Coronary artery (tissue), 2 donors: ENCODE measurements around the gene CLCN7.

Experiments
- DNase-seq: peaks from one replicate; pipeline ENCODE4 v3.0.0-alpha.2; 2017; ENCODE audit warnings: low spot score
- H3K27ac ChIP-seq, 2 donors: fragments of 200-600 bp; sonication (generic); one replicate each; pipeline ENCODE4 v1.5.1; 2016 to 2019
- H3K4me3 ChIP-seq: fragments of 200-600 bp; sonication (generic); 2 replicates; pipeline ENCODE4 v1.5.1; 2016; ENCODE audit warnings: mild to moderate bottlenecking, moderate library complexity
- CTCF ChIP-seq: fragments of 200-600 bp; sonication (generic); IDR thresholded peaks from one replicate; pipeline ENCODE4 v1.5.1; 2019; ENCODE audit warnings: antibody characterized with exemption

Gene CLCN7

GRCh38 chr16:1455190-1456171 lies 19.3 kb downstream of the CLCN7 start:
- DNase-seq, result no peak

GRCh38 chr16:1454561-1454960 lies 20.3 kb downstream of the CLCN7 start:
- DNase-seq, result no peak
- no peak for TF ChIP-seq CTCF
- H3K4me3 ChIP-seq, result no peak overlapping the region
- no peak overlapping the region for H3K27ac ChIP-seq

More at GRCh38 chr16:1455190-1456171, 19.3 kb downstream of the CLCN7 start:
- Histone ChIP-seq H3K4me3 (no peak overlapping the region), H3K27ac (no peak overlapping the region)
- no peak for TF ChIP-seq CTCF

- DNase-seq, result no peak
- no peak for TF ChIP-seq CTCF
- H3K4me3 ChIP-seq, result no peak overlapping the region
- no peak overlapping the region for H3K27ac ChIP-seq
Measured at GRCh38 chr16:1453316-1453715, 21.5 kb downstream of the CLCN7 start.

- DNase-seq, result no peak
- no peak overlapping the region for H3K4me3 ChIP-seq
- H3K27ac ChIP-seq, result no peak overlapping the region
- TF ChIP-seq CTCF, result no peak
Measured at GRCh38 chr16:1452530-1452929, 22.3 kb downstream of the CLCN7 start.

- no peak for DNase-seq
- TF ChIP-seq CTCF, result no peak
- Histone ChIP-seq H3K4me3 (no peak overlapping the region), H3K27ac (no peak overlapping the region)
Measured at GRCh38 chr16:1451702-1452392, 23.0 kb downstream of the CLCN7 start.

- H3K27ac ChIP-seq, result no peak overlapping the region
- no peak for TF ChIP-seq CTCF
- no peak overlapping the region for H3K4me3 ChIP-seq
- DNase-seq, result no peak
Measured at GRCh38 chr16:1450841-1451240, 24.0 kb downstream of the CLCN7 start.
